SK-N-SH treated with all-trans-retinoic acid at 6 μM for 48 hours (cell line): Measurements from ENCODE around the gene NAT8L.

Experiments used
- ATAC-seq: fragments of 200-7000 bp; cut with Tn5 transposase; 3 replicates; pipeline ENCODE4 v1.9.1; 2020; ENCODE audit warnings: mild to moderate bottlenecking, moderate library complexity
- ARNTL ChIP-seq: fragments of 450-650 bp; formaldehyde crosslinking; IDR thresholded peaks from 2 replicates; pipeline ENCODE4 v1.5.0; 2020; ENCODE audit warnings: low read depth, mild to moderate bottlenecking, moderate library complexity, borderline replicate concordance
- BACH2 ChIP-seq: fragments of 250-450 bp; sonication (Bioruptor Pico); IDR thresholded peaks from 2 replicates; pipeline ENCODE4 v1.9.0; 2021; ENCODE audit warnings: mild to moderate bottlenecking, borderline replicate concordance
- CSDC2 ChIP-seq: fragments of 250-450 bp; sonication (Bioruptor Pico); IDR thresholded peaks from 2 replicates; pipeline ENCODE4 v1.5.0; 2020; ENCODE audit warnings: mild to moderate bottlenecking, moderate library complexity
- ESRRG ChIP-seq: fragments of 250-450 bp; sonication (Bioruptor Pico); IDR thresholded peaks from 2 replicates; pipeline ENCODE4 v1.6.1; 2021; ENCODE audit warnings: mild to moderate bottlenecking
- ISL1 ChIP-seq: fragments of 250-450 bp; sonication (Bioruptor Pico); IDR thresholded peaks from 2 replicates; pipeline ENCODE4 v2.1.2; 2022; ENCODE audit warnings: mild to moderate bottlenecking, moderate library complexity
- OSR1 ChIP-seq: fragments of 250-450 bp; sonication (Bioruptor Pico); IDR thresholded peaks from 2 replicates; pipeline ENCODE4 v1.8.0; 2022; ENCODE audit warnings: moderate library complexity, mild to moderate bottlenecking, inconsistent platforms
- SNAI2 ChIP-seq: fragments of 250-450 bp; sonication (Bioruptor Pico); IDR thresholded peaks from 2 replicates; pipeline ENCODE4 v1.5.0; 2020; ENCODE audit warnings: mild to moderate bottlenecking, moderate library complexity
- TCF4 ChIP-seq: fragments of 250-450 bp; sonication (Bioruptor Pico); IDR thresholded peaks from 2 replicates; pipeline ENCODE4 v1.8.0; 2021; ENCODE audit warnings: mild to moderate bottlenecking, moderate library complexity, borderline replicate concordance
- TOX ChIP-seq: fragments of 250-450 bp; sonication (Bioruptor Pico); IDR thresholded peaks from 2 replicates; pipeline ENCODE4 v1.8.0; 2021; ENCODE audit warnings: mild to moderate bottlenecking, moderate library complexity, borderline replicate concordance
- ZC3H10 ChIP-seq: fragments of 250-450 bp; sonication (Bioruptor Pico); IDR thresholded peaks from 2 replicates; pipeline ENCODE4 v1.5.1; 2021; ENCODE audit warnings: mild to moderate bottlenecking, moderate library complexity
- ZFP3 ChIP-seq: fragments of 250-450 bp; sonication (Bioruptor Pico); IDR thresholded peaks from 2 replicates; pipeline ENCODE4 v1.5.0; 2020; ENCODE audit warnings: mild to moderate bottlenecking, moderate library complexity
- ZFP30 ChIP-seq: fragments of 450-650 bp; formaldehyde crosslinking; IDR thresholded peaks from 2 replicates; pipeline ENCODE4 v1.5.0; 2022; ENCODE audit warnings: mild to moderate bottlenecking, moderate library complexity
- ZNF565 ChIP-seq: fragments of 450-650 bp; formaldehyde crosslinking; conservative IDR thresholded peaks from 2 replicates; pipeline ENCODE4 v1.5.0; 2020; ENCODE audit warnings: low read depth, mild to moderate bottlenecking, moderate library complexity
- ZNF8 ChIP-seq: fragments of 450-650 bp; formaldehyde crosslinking; IDR thresholded peaks from 2 replicates; pipeline ENCODE4 v1.5.0; 2020; ENCODE audit warnings: mild to moderate bottlenecking, moderate library complexity
- TF ChIP-seq, protein P1 (sequence below): fragments of 250-450 bp; sonication (Bioruptor Pico); IDR thresholded peaks from 2 replicates; pipeline ENCODE4 v1.5.0; 2020; ENCODE audit warnings: mild to moderate bottlenecking, moderate library complexity
- TF ChIP-seq, protein P2 (sequence below): fragments of 250-450 bp; sonication (Bioruptor Pico); IDR thresholded peaks from 2 replicates; pipeline ENCODE4 v1.8.0; 2021; ENCODE audit warnings: low read depth, mild to moderate bottlenecking, moderate library complexity, borderline replicate concordance
- TF ChIP-seq, protein P3 (sequence below): fragments of 250-450 bp; sonication (Bioruptor Pico); IDR thresholded peaks from 2 replicates; pipeline ENCODE4 v1.8.0; 2020; ENCODE audit warnings: mild to moderate bottlenecking, moderate library complexity, borderline replicate concordance
- TF ChIP-seq, protein P4 (sequence below): fragments of 250-450 bp; sonication (Bioruptor Pico); IDR thresholded peaks from 2 replicates; pipeline ENCODE4 v1.5.1; 2021; ENCODE audit warnings: mild to moderate bottlenecking, moderate library complexity

Gene NAT8L

DNA sequence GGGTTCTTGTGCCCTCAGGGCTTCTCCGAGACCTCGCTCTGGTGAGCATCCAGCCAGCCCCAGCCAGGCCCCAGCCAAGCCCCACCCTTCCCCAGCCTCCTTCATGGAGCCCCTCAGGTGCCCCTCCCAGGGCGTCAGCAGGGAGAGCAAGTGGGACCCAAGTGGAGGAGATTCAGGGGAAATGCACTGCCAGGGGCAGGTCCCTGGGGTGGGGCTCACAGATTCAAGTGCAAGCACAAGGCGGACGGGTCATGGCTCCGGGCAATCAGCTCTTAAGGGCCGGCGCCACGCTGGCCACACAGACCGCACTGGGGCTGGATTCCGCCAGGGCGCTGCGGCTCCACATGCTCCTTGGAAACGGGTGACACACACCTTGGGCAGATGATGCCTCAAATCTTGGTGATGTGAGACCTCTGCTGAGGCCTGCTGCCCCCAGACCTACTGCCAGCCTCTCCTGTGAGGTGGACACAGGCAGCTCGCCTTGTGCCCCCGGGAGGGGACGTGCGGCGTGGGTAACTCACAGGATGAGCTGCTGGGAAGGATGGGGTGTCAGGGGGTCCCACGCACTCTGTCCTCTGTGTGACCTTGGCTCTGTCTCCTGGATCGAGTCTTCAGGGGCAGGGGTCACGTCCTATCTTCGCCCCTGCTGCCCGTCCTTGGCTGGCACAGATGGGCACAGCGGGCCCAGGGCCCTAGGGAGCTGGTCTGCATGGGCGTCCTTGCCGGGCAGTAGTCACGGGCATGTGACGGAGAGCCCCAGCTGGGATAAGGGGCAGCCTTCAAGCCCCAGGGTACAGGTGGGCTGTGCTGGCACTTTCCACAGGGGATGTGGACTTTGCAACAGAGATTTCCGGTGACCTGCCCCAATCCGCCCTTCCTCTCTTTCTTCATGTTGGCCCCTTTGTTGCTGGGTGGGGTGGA lies 17.1 kb downstream of the NAT8L start:
- TF ChIP-seq, protein P1, sequence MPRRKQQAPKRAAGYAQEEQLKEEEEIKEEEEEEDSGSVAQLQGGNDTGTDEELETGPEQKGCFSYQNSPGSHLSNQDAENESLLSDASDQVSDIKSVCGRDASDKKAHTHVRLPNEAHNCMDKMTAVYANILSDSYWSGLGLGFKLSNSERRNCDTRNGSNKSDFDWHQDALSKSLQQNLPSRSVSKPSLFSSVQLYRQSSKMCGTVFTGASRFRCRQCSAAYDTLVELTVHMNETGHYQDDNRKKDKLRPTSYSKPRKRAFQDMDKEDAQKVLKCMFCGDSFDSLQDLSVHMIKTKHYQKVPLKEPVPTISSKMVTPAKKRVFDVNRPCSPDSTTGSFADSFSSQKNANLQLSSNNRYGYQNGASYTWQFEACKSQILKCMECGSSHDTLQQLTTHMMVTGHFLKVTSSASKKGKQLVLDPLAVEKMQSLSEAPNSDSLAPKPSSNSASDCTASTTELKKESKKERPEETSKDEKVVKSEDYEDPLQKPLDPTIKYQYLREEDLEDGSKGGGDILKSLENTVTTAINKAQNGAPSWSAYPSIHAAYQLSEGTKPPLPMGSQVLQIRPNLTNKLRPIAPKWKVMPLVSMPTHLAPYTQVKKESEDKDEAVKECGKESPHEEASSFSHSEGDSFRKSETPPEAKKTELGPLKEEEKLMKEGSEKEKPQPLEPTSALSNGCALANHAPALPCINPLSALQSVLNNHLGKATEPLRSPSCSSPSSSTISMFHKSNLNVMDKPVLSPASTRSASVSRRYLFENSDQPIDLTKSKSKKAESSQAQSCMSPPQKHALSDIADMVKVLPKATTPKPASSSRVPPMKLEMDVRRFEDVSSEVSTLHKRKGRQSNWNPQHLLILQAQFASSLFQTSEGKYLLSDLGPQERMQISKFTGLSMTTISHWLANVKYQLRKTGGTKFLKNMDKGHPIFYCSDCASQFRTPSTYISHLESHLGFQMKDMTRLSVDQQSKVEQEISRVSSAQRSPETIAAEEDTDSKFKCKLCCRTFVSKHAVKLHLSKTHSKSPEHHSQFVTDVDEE, result no peak
- TF ChIP-seq BACH2 (CRISPR knock-in tag), result no peak
- TF ChIP-seq ZC3H10, result no peak
- no peak for TF ChIP-seq TCF4 (CRISPR knock-in tag)
- TF ChIP-seq, protein P2, sequence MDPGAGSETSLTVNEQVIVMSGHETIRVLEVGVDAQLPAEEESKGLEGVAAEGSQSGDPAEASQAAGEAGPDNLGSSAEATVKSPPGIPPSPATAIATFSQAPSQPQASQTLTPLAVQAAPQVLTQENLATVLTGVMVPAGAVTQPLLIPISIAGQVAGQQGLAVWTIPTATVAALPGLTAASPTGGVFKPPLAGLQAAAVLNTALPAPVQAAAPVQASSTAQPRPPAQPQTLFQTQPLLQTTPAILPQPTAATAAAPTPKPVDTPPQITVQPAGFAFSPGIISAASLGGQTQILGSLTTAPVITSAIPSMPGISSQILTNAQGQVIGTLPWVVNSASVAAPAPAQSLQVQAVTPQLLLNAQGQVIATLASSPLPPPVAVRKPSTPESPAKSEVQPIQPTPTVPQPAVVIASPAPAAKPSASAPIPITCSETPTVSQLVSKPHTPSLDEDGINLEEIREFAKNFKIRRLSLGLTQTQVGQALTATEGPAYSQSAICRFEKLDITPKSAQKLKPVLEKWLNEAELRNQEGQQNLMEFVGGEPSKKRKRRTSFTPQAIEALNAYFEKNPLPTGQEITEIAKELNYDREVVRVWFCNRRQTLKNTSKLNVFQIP (CRISPR knock-in tag), result no peak
- ATAC-seq, result no peak

DNA sequence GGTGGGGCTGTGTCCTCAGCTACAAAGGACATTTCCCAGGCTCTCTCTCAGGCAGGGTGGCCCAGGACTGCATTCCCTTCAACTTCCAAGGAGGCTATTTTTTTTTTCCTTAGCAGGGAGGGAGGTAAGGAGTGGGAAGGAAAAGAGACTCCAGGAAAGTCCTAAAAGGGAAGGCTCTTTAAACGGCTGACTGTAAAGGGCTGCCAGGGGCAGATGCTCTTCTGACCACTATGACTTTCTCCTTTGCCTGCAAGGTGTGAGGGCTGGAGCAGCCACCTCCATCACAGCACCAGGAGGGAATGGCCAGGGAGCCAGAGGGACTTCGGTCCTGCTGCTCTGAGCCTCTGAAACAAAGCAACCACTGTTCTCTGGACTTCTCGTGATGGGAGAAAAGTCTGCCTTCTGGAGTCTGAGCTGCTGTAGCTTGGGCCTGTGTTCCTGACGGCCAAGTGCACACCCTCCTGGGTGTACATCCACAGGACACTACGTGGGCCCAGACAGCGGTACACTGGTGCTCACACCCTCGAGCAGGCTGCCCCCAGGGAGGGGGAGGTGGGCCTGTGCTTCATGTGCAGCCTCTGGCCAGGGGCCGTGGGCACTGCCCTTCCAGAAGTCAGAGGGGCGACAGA lies 17.9 kb downstream of the NAT8L start:
- ATAC-seq, result no peak

More for the DNA sequence above, 17.9 kb downstream of the NAT8L start:
- TF ChIP-seq, protein P1, result no peak
- TF ChIP-seq BACH2 (CRISPR knock-in tag) (no peak), ESRRG (CRISPR knock-in tag) (no peak), ZNF8 (no peak), ZFP3 (no peak), TOX (CRISPR knock-in tag) (no peak), ARNTL (no peak), TCF4 (CRISPR knock-in tag) (no peak), OSR1 (CRISPR knock-in tag) (no peak), ISL1 (CRISPR knock-in tag) (no peak), ZC3H10 (no peak), SNAI2 (no peak), CSDC2 (CRISPR knock-in tag) (no peak), ZNF565 (no peak), ZFP30 (CRISPR knock-in tag) (no peak)
- TF ChIP-seq, protein P2 (CRISPR knock-in tag), result no peak
- TF ChIP-seq, protein P3, sequence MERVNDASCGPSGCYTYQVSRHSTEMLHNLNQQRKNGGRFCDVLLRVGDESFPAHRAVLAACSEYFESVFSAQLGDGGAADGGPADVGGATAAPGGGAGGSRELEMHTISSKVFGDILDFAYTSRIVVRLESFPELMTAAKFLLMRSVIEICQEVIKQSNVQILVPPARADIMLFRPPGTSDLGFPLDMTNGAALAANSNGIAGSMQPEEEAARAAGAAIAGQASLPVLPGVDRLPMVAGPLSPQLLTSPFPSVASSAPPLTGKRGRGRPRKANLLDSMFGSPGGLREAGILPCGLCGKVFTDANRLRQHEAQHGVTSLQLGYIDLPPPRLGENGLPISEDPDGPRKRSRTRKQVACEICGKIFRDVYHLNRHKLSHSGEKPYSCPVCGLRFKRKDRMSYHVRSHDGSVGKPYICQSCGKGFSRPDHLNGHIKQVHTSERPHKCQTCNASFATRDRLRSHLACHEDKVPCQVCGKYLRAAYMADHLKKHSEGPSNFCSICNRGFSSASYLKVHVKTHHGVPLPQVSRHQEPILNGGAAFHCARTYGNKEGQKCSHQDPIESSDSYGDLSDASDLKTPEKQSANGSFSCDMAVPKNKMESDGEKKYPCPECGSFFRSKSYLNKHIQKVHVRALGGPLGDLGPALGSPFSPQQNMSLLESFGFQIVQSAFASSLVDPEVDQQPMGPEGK (CRISPR knock-in tag), result no peak
- TF ChIP-seq, protein P4, sequence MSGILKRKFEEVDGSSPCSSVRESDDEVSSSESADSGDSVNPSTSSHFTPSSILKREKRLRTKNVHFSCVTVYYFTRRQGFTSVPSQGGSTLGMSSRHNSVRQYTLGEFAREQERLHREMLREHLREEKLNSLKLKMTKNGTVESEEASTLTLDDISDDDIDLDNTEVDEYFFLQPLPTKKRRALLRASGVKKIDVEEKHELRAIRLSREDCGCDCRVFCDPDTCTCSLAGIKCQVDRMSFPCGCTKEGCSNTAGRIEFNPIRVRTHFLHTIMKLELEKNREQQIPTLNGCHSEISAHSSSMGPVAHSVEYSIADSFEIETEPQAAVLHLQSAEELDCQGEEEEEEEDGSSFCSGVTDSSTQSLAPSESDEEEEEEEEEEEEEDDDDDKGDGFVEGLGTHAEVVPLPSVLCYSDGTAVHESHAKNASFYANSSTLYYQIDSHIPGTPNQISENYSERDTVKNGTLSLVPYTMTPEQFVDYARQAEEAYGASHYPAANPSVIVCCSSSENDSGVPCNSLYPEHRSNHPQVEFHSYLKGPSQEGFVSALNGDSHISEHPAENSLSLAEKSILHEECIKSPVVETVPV (CRISPR knock-in tag), result no peak
